ENCODE data around the gene SHANK1. TPM values are rescaled to one million over a fixed set of nuclear protein-coding genes. Genes with fewer than 3 reads are reported as not detected.

The SHANK1 gene
- total and polyA plus RNA-seq, 2 experiments from 2014 or later, result 0.58 to 2.7 TPM

DNA sequence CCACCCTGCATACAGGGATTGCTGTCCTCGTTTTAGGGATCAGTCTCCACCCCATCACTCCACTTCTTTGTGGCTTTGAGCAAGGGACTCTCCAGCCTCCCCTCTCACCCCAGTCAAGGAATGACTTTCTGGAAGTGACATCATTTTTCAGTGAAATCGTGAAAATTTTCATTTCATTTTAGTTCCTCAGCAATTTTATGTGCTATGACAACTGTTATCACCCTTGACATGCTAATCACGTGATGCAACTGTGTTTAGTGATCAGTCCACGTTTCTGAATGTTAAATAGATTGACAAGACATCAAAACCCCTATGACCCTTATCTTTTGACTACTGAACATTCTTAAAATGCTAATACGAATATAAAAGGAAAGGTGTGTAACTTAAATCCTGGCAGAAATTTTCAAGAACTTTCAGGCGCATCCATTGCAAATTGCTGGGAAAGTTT, 62.4 kb downstream of the SHANK1 start:
- no peaks in the 10 kb centered on the region for H3K36me3 ChIP-seq (ENCODE audit: low read depth)
- peak overlapping the region; percentile 82; the same call in 1 of the 2 replicates for H2AFZ ChIP-seq
- TF ChIP-seq EZH2 (IDR thresholded peaks at IDR 0.05; ENCODE audit: insufficient read depth, poor library complexity, severe bottlenecking), result no peak
- no peak for TF ChIP-seq EZH2phosphoT487 (IDR thresholded peaks at IDR 0.05; ENCODE audit: insufficient read depth, low read depth)
- H3K79me2 ChIP-seq (ENCODE audit: insufficient read depth), result no peaks in the 10 kb centered on the region
- no peak overlapping the region; the same call in 1 of the 2 replicates for H3K4me3 ChIP-seq
- DNase-seq, result no peak
- H3K9me3 ChIP-seq (ENCODE audit: low read depth), result no peaks in the 10 kb centered on the region
- in situ Hi-C loops (cut with MboI), result no loop called here
- peak overlapping the region; percentile 78 for H3K27ac ChIP-seq
- no peaks in the 10 kb centered on the region for H4K20me1 ChIP-seq (ENCODE audit: insufficient read depth)
- WGBS, 2 experiments (ENCODE audit: low coverage in 1 of 2, low lambda C conversion rate in 2 of 2, missing lambda C conversion rate in 2 of 2), result 36 to 39% methylated on average over 6 of the region's 6 CpGs
- H3K27me3 ChIP-seq (replicated peaks; ENCODE audit: insufficient read depth), result peaks cover under 1% of the 10 kb centered on the region
- no peaks in the 10 kb centered on the region for H3K9me2 ChIP-seq (ENCODE audit: insufficient read depth)
- peaks cover 7% of the 10 kb centered on the region; the same call in 1 of the 2 replicates for H3F3A ChIP-seq (ENCODE audit: insufficient read depth)
- no peak overlapping the region for H3K9ac ChIP-seq
- no peak overlapping the region for H3K4me2 ChIP-seq (ENCODE audit: unreplicated experiment)
- H3K4me1 ChIP-seq (ENCODE audit: insufficient read depth), result no peaks in the 10 kb centered on the region

DNA sequence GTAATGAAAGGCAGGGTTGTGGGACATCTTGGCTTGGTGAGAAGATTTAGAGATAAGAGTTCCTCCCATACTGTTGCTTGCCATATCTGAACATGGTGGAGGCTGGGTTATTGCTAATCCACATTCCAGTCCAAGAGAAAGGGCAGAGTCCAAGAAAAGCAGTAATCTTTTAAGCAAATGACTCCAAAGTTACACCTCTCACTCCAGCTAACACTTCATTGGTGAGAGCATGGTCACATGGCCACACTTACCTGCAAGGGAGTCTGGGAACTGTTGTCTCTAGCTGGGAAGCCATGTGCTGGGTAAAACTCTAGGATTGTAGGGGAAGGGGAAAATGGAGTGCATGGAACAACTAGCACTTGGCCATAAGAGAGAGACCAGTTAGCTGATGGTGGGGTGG, 64.7 kb downstream of the SHANK1 start:
- no peak overlapping the region for H3K27ac ChIP-seq
- no peaks in the 10 kb centered on the region for H3K79me2 ChIP-seq (ENCODE audit: insufficient read depth)
- peaks cover 7% of the 10 kb centered on the region; the same call in 1 of the 2 replicates for H3F3A ChIP-seq (ENCODE audit: insufficient read depth)
- H3K9me2 ChIP-seq (ENCODE audit: insufficient read depth), result no peaks in the 10 kb centered on the region
- H3K4me2 ChIP-seq (ENCODE audit: unreplicated experiment), result no peak overlapping the region
- H3K9ac ChIP-seq, result no peak overlapping the region
- H4K20me1 ChIP-seq (ENCODE audit: insufficient read depth), result no peaks in the 10 kb centered on the region
- no peak for DNase-seq
- in situ Hi-C loops (cut with MboI), result no loop called here
- H3K27me3 ChIP-seq (replicated peaks; ENCODE audit: insufficient read depth), result peaks cover 11% of the 10 kb centered on the region
- H3K9me3 ChIP-seq (ENCODE audit: low read depth), result no peaks in the 10 kb centered on the region
- H3K36me3 ChIP-seq (ENCODE audit: low read depth), result no peaks in the 10 kb centered on the region
- H2AFZ ChIP-seq, result no peak overlapping the region
- no peak for TF ChIP-seq EZH2phosphoT487 (IDR thresholded peaks at IDR 0.05; ENCODE audit: insufficient read depth, low read depth)
- no peak for TF ChIP-seq EZH2 (IDR thresholded peaks at IDR 0.05; ENCODE audit: insufficient read depth, poor library complexity, severe bottlenecking)
- no peaks in the 10 kb centered on the region for H3K4me1 ChIP-seq (ENCODE audit: insufficient read depth)
- H3K4me3 ChIP-seq, result no peak overlapping the region

DNA sequence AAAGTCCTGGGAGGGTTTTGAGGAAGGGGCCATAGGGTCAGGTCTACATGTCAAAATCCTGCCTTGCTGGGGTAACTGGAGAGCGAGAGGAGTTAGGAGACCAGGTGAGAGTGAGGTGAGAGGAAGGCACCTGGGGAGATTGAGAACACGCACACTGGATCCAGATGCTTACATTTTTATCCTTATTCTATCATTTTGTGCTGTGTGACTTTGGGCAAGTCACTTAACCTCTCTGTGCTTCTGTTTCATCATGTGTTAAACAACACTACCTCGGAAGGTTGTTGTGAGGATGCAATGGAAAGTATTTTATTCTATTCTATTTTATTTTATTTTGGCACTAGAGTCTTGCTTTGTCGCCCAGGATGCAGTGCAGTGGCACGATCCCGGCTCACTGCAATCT, 66.9 kb downstream of the SHANK1 start:
- in situ Hi-C loops (cut with MboI), result no loop called here
- Histone ChIP-seq H3F3A (ENCODE audit: insufficient read depth) (peaks cover 6% of the 10 kb centered on the region; the same call in 1 of the 2 replicates), H3K4me3 (no peak overlapping the region), H3K4me1 (ENCODE audit: insufficient read depth) (no peaks in the 10 kb centered on the region), H4K20me1 (ENCODE audit: insufficient read depth) (no peaks in the 10 kb centered on the region), H2AFZ (no peak overlapping the region), H3K9me2 (ENCODE audit: insufficient read depth) (no peaks in the 10 kb centered on the region), H3K27me3 (replicated peaks; ENCODE audit: insufficient read depth) (peaks cover 11% of the 10 kb centered on the region), H3K79me2 (ENCODE audit: insufficient read depth) (no peaks in the 10 kb centered on the region), H3K27ac (no peak overlapping the region), H3K9me3 (ENCODE audit: low read depth) (no peaks in the 10 kb centered on the region), H3K4me2 (ENCODE audit: unreplicated experiment) (no peak overlapping the region), H3K9ac (no peak overlapping the region), H3K36me3 (ENCODE audit: low read depth) (no peaks in the 10 kb centered on the region)
- DNase-seq, result no peak
- 36 to 44% methylated on average over 6 of the region's 6 CpGs for WGBS, 2 experiments (ENCODE audit: low coverage in 1 of 2, low lambda C conversion rate in 2 of 2, missing lambda C conversion rate in 2 of 2)
- no peak for TF ChIP-seq EZH2 (IDR thresholded peaks at IDR 0.05; ENCODE audit: insufficient read depth, poor library complexity, severe bottlenecking)
- no peak for TF ChIP-seq EZH2phosphoT487 (IDR thresholded peaks at IDR 0.05; ENCODE audit: insufficient read depth, low read depth)

DNA sequence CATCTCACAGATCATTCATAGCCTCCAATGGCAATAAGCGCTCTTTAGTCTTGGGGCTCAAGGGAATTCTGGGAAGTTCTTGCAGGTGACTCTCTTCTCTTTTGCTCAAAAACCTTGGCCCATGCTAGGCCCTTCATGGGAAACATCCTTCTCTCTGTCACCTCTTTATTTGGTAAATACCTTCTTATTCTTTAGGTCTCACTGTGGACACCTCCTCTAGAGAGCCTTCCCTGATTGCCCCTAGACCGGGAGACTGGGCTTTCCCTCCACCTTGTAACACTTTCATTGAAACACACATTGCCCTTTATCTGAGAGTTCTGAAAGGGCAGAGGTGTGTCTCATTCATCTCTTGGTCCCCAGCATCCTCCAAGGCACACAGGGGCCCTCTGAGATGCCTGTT, 68.4 kb downstream of the SHANK1 start:
- TF ChIP-seq EZH2phosphoT487 (IDR thresholded peaks at IDR 0.05; ENCODE audit: insufficient read depth, low read depth) (no peak), EZH2 (IDR thresholded peaks at IDR 0.05; ENCODE audit: insufficient read depth, poor library complexity, severe bottlenecking) (no peak)
- DNase-seq, result no peak
- Histone ChIP-seq H3K4me3 (no peak overlapping the region), H2AFZ (no peak overlapping the region), H4K20me1 (ENCODE audit: insufficient read depth) (no peaks in the 10 kb centered on the region), H3K27ac (no peak overlapping the region), H3K79me2 (ENCODE audit: insufficient read depth) (no peaks in the 10 kb centered on the region), H3K9ac (no peak overlapping the region), H3F3A (ENCODE audit: insufficient read depth) (no peaks in the 10 kb centered on the region), H3K4me2 (ENCODE audit: unreplicated experiment) (no peak overlapping the region), H3K36me3 (ENCODE audit: low read depth) (no peaks in the 10 kb centered on the region), H3K27me3 (replicated peaks; ENCODE audit: insufficient read depth) (peaks cover 11% of the 10 kb centered on the region), H3K4me1 (ENCODE audit: insufficient read depth) (no peaks in the 10 kb centered on the region), H3K9me3 (ENCODE audit: low read depth) (no peaks in the 10 kb centered on the region), H3K9me2 (ENCODE audit: insufficient read depth) (no peaks in the 10 kb centered on the region)
- in situ Hi-C loops (cut with MboI), result no loop called here
- WGBS, 2 experiments (ENCODE audit: low coverage in 1 of 2, low lambda C conversion rate in 2 of 2, missing lambda C conversion rate in 2 of 2), result 68 to 76% methylated on average over 2 of the region's 2 CpGs
